ENCODE data around the gene AGMO. TPM values are rescaled to one million over a fixed set of nuclear protein-coding genes. Genes with fewer than 3 reads are reported as not detected.
"Not testable (repeated sequence)": the region's sequence is repeated elsewhere in the genome, so short reads cannot be mapped to it uniquely, and the experiment has no call there.

AGMO gene
- total RNA-seq, 2 donors from 2014 or later = 0.48 TPM; not detected in 1

DNA sequence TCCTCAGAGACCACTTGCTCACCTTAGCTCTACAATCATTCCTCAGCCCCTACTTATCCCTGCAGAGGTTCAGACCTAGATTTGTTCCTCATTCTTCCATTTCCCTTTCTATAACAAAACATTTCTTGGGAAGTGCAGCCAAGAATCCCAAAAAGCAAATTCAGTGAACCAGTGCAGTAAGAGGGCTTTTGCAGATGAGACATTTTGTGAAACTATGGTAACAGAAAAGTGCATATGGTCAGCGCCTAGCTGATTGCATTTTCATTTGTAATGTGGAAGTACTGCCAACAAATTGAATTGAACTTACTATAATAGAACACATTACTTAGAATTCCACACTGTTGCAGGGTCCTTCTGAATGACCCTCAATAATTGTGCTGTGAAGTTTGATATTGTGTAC, 18.6 kb downstream of the AGMO start:
- TF ChIP-seq CTCF (IDR thresholded peaks at IDR 0.05) = no peak
- peaks cover 0 to 14% of the 10 kb centered on the region in 2 donors for H3K9me3 ChIP-seq
- no peak overlapping the region for H3K27ac ChIP-seq

GRCh38 chr7:15527648-15528047, 34.2 kb downstream of the AGMO start:
- no peak for DNase-seq (ENCODE audit: low spot score)
- Histone ChIP-seq H3K27me3 (no peaks in the 10 kb centered on the region), H3K9me3 (no peaks in the 10 kb centered on the region), H3K36me3 (no peaks in the 10 kb centered on the region), H3K27ac (no peak overlapping the region), H3K4me3 (no peak overlapping the region), H3K4me1 (no peaks in the 10 kb centered on the region)
- no peak for TF ChIP-seq CTCF (IDR thresholded peaks at IDR 0.05)

More for the DNA sequence above, 18.6 kb downstream of the AGMO start:
- H3K36me3 ChIP-seq = no peaks in the 10 kb centered on the region
- H3K4me1 ChIP-seq = no peaks in the 10 kb centered on the region
- H3K27me3 ChIP-seq = no peaks in the 10 kb centered on the region
- no peak overlapping the region for H3K4me3 ChIP-seq
- DNase-seq (ENCODE audit: low spot score) = no peak

- H3K36me3 ChIP-seq = no peaks in the 10 kb centered on the region
- no peak for TF ChIP-seq CTCF (IDR thresholded peaks at IDR 0.05)
- no peak overlapping the region for H3K27ac ChIP-seq
- H3K9me3 ChIP-seq = peaks cover 0 to 7% of the 10 kb centered on the region in 2 donors
- no peaks in the 10 kb centered on the region for H3K27me3 ChIP-seq
- H3K4me1 ChIP-seq = no peaks in the 10 kb centered on the region
- DNase-seq (ENCODE audit: low spot score) = no peak
- no peak overlapping the region for H3K4me3 ChIP-seq
Measured at GRCh38 chr7:15525652-15526263, 36.1 kb downstream of the AGMO start.

DNA sequence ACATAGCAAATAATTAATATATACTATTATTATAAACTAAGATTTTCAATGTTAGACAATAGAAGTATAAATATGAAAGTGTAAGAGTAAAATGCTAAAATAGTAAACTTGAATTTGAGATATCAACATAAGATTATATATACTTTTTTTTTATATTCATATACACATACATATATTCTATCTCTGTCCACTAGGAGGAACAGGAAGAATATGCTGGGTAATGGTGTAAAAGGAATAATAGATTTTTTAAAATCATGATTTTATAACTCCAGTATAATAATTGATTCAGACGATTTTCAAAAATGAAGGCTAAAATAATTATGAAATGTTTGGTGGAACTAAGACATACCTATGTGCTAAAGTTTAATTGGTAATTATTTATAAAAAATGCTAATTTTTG, 37.7 kb downstream of the AGMO start:
- H3K36me3 ChIP-seq = no peaks in the 10 kb centered on the region
- no peak for TF ChIP-seq CTCF (IDR thresholded peaks at IDR 0.05)
- H3K4me3 ChIP-seq = no peak overlapping the region
- no peak for DNase-seq (ENCODE audit: low spot score)
- H3K9me3 ChIP-seq = peaks cover 0 to 15% of the 10 kb centered on the region in 2 donors
- H3K27me3 ChIP-seq = no peaks in the 10 kb centered on the region
- H3K27ac ChIP-seq = no peak overlapping the region
- H3K4me1 ChIP-seq = no peaks in the 10 kb centered on the region

- H3K4me3 ChIP-seq; H3K27me3 ChIP-seq; H3K27ac ChIP-seq; DNase-seq (ENCODE audit: low spot score); H3K4me1 ChIP-seq; H3K36me3 ChIP-seq: not testable (repeated sequence)
- H3K9me3 ChIP-seq = peaks cover 0 to 15% of the 10 kb centered on the region in 2 donors
Measured at GRCh38 chr7:15517865-15518264, 44.0 kb downstream of the AGMO start.

DNA sequence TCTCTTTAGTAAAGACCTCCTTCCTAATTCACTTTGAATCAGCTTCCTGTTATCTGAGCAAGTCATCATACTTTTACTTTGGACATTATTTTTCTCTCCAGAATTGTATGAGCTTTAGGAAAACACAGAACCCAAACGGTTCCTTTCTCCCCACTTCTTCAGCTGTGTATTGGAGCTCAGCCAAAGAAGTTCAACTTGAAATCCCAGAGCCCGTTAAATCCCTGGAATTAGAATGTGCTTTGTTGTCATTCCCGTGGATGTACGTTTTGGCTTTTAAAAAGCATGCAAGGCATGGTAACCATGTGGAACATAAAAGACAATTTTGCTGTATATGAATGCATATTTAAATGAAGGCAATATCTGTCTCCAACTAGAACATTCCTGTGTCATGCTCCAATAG, 46.6 kb downstream of the AGMO start:
- Histone ChIP-seq H3K27ac (peak overlapping the region in 1 of 2 donors; percentile 16), H3K4me3 (no peak overlapping the region), H3K4me1 (no peaks in the 10 kb centered on the region), H3K9me3 (peaks cover 0 to 3% of the 10 kb centered on the region in 2 donors), H3K36me3 (no peaks in the 10 kb centered on the region), H3K27me3 (no peaks in the 10 kb centered on the region)
- DNase-seq (ENCODE audit: low spot score) = no peak
- no peak for TF ChIP-seq CTCF (IDR thresholded peaks at IDR 0.05)

Measured in right atrium auricular region (tissue), 2 donors.